ENCODE data around the gene SNCAIP.

The SNCAIP gene

GRCh38 chr5:122447879-122448278 lies 135.8 kb downstream of the SNCAIP start:
- Mint-ChIP-seq H3K4me1 (ENCODE audit: low read depth) (no peaks in the 10 kb centered on the region), H3K36me3 (ENCODE audit: low read depth) (no peaks in the 10 kb centered on the region), H3K27me3 (no peaks in the 10 kb centered on the region), H3K4me3 (no peak overlapping the region), H3K9me3 (no peaks in the 10 kb centered on the region), H3K27ac (no peak overlapping the region)
- intact Hi-C loops (cut with micrococcal nuclease), result no loop called here

GRCh38 chr5:122454541-122454940 lies 142.5 kb downstream of the SNCAIP start:
- H3K36me3 Mint-ChIP-seq (ENCODE audit: low read depth), result no peaks in the 10 kb centered on the region
- no peak overlapping the region for H3K4me3 Mint-ChIP-seq
- H3K27me3 Mint-ChIP-seq, result no peaks in the 10 kb centered on the region
- no peaks in the 10 kb centered on the region for H3K9me3 Mint-ChIP-seq
- H3K27ac Mint-ChIP-seq, result no peak overlapping the region
- intact Hi-C loops (cut with micrococcal nuclease), result no loop called here
- H3K4me1 Mint-ChIP-seq (ENCODE audit: low read depth), result no peaks in the 10 kb centered on the region

GRCh38 chr5:122455939-122456338 lies 143.9 kb downstream of the SNCAIP start:
- Mint-ChIP-seq H3K4me1 (ENCODE audit: low read depth) (no peaks in the 10 kb centered on the region), H3K36me3 (ENCODE audit: low read depth) (no peaks in the 10 kb centered on the region), H3K27me3 (no peaks in the 10 kb centered on the region), H3K9me3 (no peaks in the 10 kb centered on the region), H3K4me3 (no peak overlapping the region), H3K27ac (no peak overlapping the region)
- intact Hi-C loops (cut with micrococcal nuclease), result no loop called here

- H3K36me3 Mint-ChIP-seq (ENCODE audit: low read depth), result no peaks in the 10 kb centered on the region
- H3K4me1 Mint-ChIP-seq (ENCODE audit: low read depth), result no peaks in the 10 kb centered on the region
- no peaks in the 10 kb centered on the region for H3K9me3 Mint-ChIP-seq
- H3K27ac Mint-ChIP-seq, result no peak overlapping the region
- H3K27me3 Mint-ChIP-seq, result no peaks in the 10 kb centered on the region
- no peak overlapping the region for H3K4me3 Mint-ChIP-seq
- intact Hi-C loops (cut with micrococcal nuclease), result no loop called here
These were observed 145.3 kb downstream of the SNCAIP start for GRCh38 chr5:122457178-122457826.

- H3K4me1 Mint-ChIP-seq (ENCODE audit: low read depth), result no peaks in the 10 kb centered on the region
- H3K4me3 Mint-ChIP-seq, result no peak overlapping the region
- intact Hi-C loops (cut with micrococcal nuclease), result no loop called here
- no peaks in the 10 kb centered on the region for H3K36me3 Mint-ChIP-seq (ENCODE audit: low read depth)
- no peaks in the 10 kb centered on the region for H3K27me3 Mint-ChIP-seq
- no peak overlapping the region for H3K27ac Mint-ChIP-seq
- H3K9me3 Mint-ChIP-seq, result no peaks in the 10 kb centered on the region
These were observed 146.3 kb downstream of the SNCAIP start for GRCh38 chr5:122458278-122458872.

GRCh38 chr5:122462486-122462885 lies 150.4 kb downstream of the SNCAIP start:
- intact Hi-C loops (cut with micrococcal nuclease), result no loop called here
- Mint-ChIP-seq H3K4me1 (ENCODE audit: low read depth) (no peaks in the 10 kb centered on the region), H3K36me3 (ENCODE audit: low read depth) (no peaks in the 10 kb centered on the region), H3K4me3 (no peak overlapping the region), H3K27me3 (no peaks in the 10 kb centered on the region), H3K27ac (no peak overlapping the region), H3K9me3 (no peaks in the 10 kb centered on the region)

- Mint-ChIP-seq H3K4me1 (ENCODE audit: low read depth) (no peaks in the 10 kb centered on the region), H3K27me3 (no peaks in the 10 kb centered on the region), H3K36me3 (ENCODE audit: low read depth) (no peaks in the 10 kb centered on the region), H3K27ac (no peak overlapping the region), H3K9me3 (no peaks in the 10 kb centered on the region), H3K4me3 (no peak overlapping the region)
- intact Hi-C loops (cut with micrococcal nuclease), result no loop called here
These were observed 151.2 kb downstream of the SNCAIP start for GRCh38 chr5:122463221-122463620.

GRCh38 chr5:122464191-122464590 lies 152.2 kb downstream of the SNCAIP start:
- H3K27me3 Mint-ChIP-seq, result no peaks in the 10 kb centered on the region
- no peaks in the 10 kb centered on the region for H3K36me3 Mint-ChIP-seq (ENCODE audit: low read depth)
- no peaks in the 10 kb centered on the region for H3K9me3 Mint-ChIP-seq
- H3K4me3 Mint-ChIP-seq, result no peak overlapping the region
- no peak overlapping the region for H3K27ac Mint-ChIP-seq
- H3K4me1 Mint-ChIP-seq (ENCODE audit: low read depth), result no peaks in the 10 kb centered on the region
- intact Hi-C loops (cut with micrococcal nuclease), result no loop called here

- no peaks in the 10 kb centered on the region for H3K27me3 Mint-ChIP-seq
- H3K4me1 Mint-ChIP-seq (ENCODE audit: low read depth), result no peaks in the 10 kb centered on the region
- H3K4me3 Mint-ChIP-seq, result no peak overlapping the region
- no peaks in the 10 kb centered on the region for H3K9me3 Mint-ChIP-seq
- intact Hi-C loops (cut with micrococcal nuclease), result no loop called here
- H3K36me3 Mint-ChIP-seq (ENCODE audit: low read depth), result no peaks in the 10 kb centered on the region
- no peak overlapping the region for H3K27ac Mint-ChIP-seq
These were observed 153.1 kb downstream of the SNCAIP start for GRCh38 chr5:122465031-122465577.

- no peak overlapping the region for H3K27ac Mint-ChIP-seq
- intact Hi-C loops (cut with micrococcal nuclease), result no loop called here
- no peaks in the 10 kb centered on the region for H3K9me3 Mint-ChIP-seq
- no peak overlapping the region for H3K4me3 Mint-ChIP-seq
- no peaks in the 10 kb centered on the region for H3K4me1 Mint-ChIP-seq (ENCODE audit: low read depth)
- H3K36me3 Mint-ChIP-seq (ENCODE audit: low read depth), result no peaks in the 10 kb centered on the region
- H3K27me3 Mint-ChIP-seq, result no peaks in the 10 kb centered on the region
These were observed 154.0 kb downstream of the SNCAIP start for GRCh38 chr5:122465994-122466393.

- Mint-ChIP-seq H3K4me1 (ENCODE audit: low read depth) (no peaks in the 10 kb centered on the region), H3K9me3 (no peaks in the 10 kb centered on the region), H3K4me3 (no peak overlapping the region), H3K27me3 (no peaks in the 10 kb centered on the region), H3K27ac (no peak overlapping the region), H3K36me3 (ENCODE audit: low read depth) (no peaks in the 10 kb centered on the region)
- intact Hi-C loops (cut with micrococcal nuclease), result no loop called here
These were observed 156.5 kb downstream of the SNCAIP start for GRCh38 chr5:122468351-122469116.

GRCh38 chr5:122469384-122469919 lies 157.4 kb downstream of the SNCAIP start:
- Mint-ChIP-seq H3K27me3 (no peaks in the 10 kb centered on the region), H3K27ac (no peak overlapping the region)
- intact Hi-C loops (cut with micrococcal nuclease), result no loop called here

GRCh38 chr5:122470365-122470764 lies 158.3 kb downstream of the SNCAIP start:
- H3K27ac Mint-ChIP-seq, result no peak overlapping the region
- H3K4me3 Mint-ChIP-seq, result no peak overlapping the region
- H3K4me1 Mint-ChIP-seq (ENCODE audit: low read depth), result no peaks in the 10 kb centered on the region
- H3K9me3 Mint-ChIP-seq, result no peaks in the 10 kb centered on the region
- intact Hi-C loops (cut with micrococcal nuclease), result no loop called here
- no peaks in the 10 kb centered on the region for H3K27me3 Mint-ChIP-seq
- H3K36me3 Mint-ChIP-seq (ENCODE audit: low read depth), result no peaks in the 10 kb centered on the region

More at GRCh38 chr5:122469384-122469919, 157.4 kb downstream of the SNCAIP start:
- H3K36me3 Mint-ChIP-seq (ENCODE audit: low read depth), result no peaks in the 10 kb centered on the region
- no peaks in the 10 kb centered on the region for H3K9me3 Mint-ChIP-seq
- no peaks in the 10 kb centered on the region for H3K4me1 Mint-ChIP-seq (ENCODE audit: low read depth)
- no peak overlapping the region for H3K4me3 Mint-ChIP-seq

Data from dendritic cell treated with granulocyte-macrophage colony-stimulating factor and Interleukin-4, amounts not matched to agents 40 ng/mL and 50 ng/mL, for 4 days (primary cell).